ENCODE data around the gene RFX7. TPM values are rescaled to one million over a fixed set of nuclear protein-coding genes. Genes with fewer than 3 reads are reported as not detected.

The RFX7 gene
- total RNA-seq (2022; extraction: Qiagen RNA extraction): 7.9 to 19.4 TPM (median 17.0 TPM) in 5 replicates

GRCh38 chr15:56243163-56244037 lies at the start of gene RFX7:
TSS of gene RFX7 (minus strand) at chr15:56243879. CDS start at chr15:56243285, 594 bp downstream.

Other genes starting within 250 kb of the RFX7 start
- 4.0 to 4.9 TPM (median 4.4 TPM) in 5 replicates for gene TEX9, start 121.5 kb upstream of the RFX7 start, total RNA-seq (2022; extraction: Qiagen RNA extraction)
- gene MNS1, start 221.3 kb upstream of the RFX7 start, total RNA-seq (2022; extraction: Qiagen RNA extraction): 2.4 to 3.9 TPM (median 3.3 TPM) in 5 replicates

All from A549 treated with dexamethasone at 1 μM for 4 hours (cell line).